HepG2 (cell line): ENCODE measurements around the gene NPAS2. TPM values are rescaled to one million over a fixed set of nuclear protein-coding genes. Genes with fewer than 3 reads are reported as not detected.

ENCODE experiments used
- ATF1 ChIP-seq: IDR thresholded peaks from 2 replicates; pipeline ENCODE4 v1.6.1; 2016; ENCODE audit warnings: mild to moderate bottlenecking, control low read depth
- CHCHD3 ChIP-seq: sonication (generic); formaldehyde crosslinking; IDR thresholded peaks from 2 replicates; pipeline ENCODE4 v1.8.0; 2022; ENCODE audit warnings: mild to moderate bottlenecking, missing genetic modification reagents, moderate library complexity
- ELF3 ChIP-seq: IDR thresholded peaks from 2 replicates; pipeline ENCODE4 v1.6.1; 2016; ENCODE audit warnings: missing genetic modification reagents, missing compliant biosample characterization
- GABPA ChIP-seq, 2 experiments: IDR thresholded peaks; 2 replicates each; pipeline ENCODE4 v1.6.1; 2011 to 2016; ENCODE audit warnings: low read depth in 2 of 2, low read length in 1 of 2, missing biosample characterization in 1 of 2, missing genetic modification characterization in 1 of 2
- GATAD2A ChIP-seq: IDR thresholded peaks from 2 replicates; pipeline ENCODE4 v1.6.1; 2016
- GFI1 ChIP-seq: sonication (generic); formaldehyde crosslinking; IDR thresholded peaks from 2 replicates; pipeline ENCODE4 v1.5.0; 2020; ENCODE audit warnings: missing genetic modification reagents, mild to moderate bottlenecking, borderline replicate concordance
- HNF4A ChIP-seq: sonication (generic); formaldehyde crosslinking; IDR thresholded peaks from 2 replicates; pipeline ENCODE4 v1.4.0; 2020; ENCODE audit warnings: missing genetic modification reagents
- HOXD1 ChIP-seq: sonication (generic); formaldehyde crosslinking; IDR thresholded peaks from 2 replicates; pipeline ENCODE4 v1.5.0; 2020; ENCODE audit warnings: missing genetic modification reagents
- IKZF5 ChIP-seq: IDR thresholded peaks from 2 replicates; pipeline ENCODE4 v1.6.1; 2018; ENCODE audit warnings: missing genetic modification reagents, mild to moderate bottlenecking, missing compliant biosample characterization
- KDM6A ChIP-seq: IDR thresholded peaks from 2 replicates; pipeline ENCODE4 v1.6.1; 2016; ENCODE audit warnings: low read depth
- MBD4 ChIP-seq: IDR thresholded peaks from 2 replicates; pipeline ENCODE4 v1.6.1; 2012; ENCODE audit warnings: low read length, inconsistent platforms, borderline replicate concordance
- MEIS2 ChIP-seq: sonication (generic); formaldehyde crosslinking; IDR thresholded peaks from 2 replicates; pipeline ENCODE4 v1.9.0; 2021; ENCODE audit warnings: mild to moderate bottlenecking, missing genetic modification reagents
- PLRG1 ChIP-seq: fragments of 450-650 bp; conservative IDR thresholded peaks from 2 replicates; pipeline ENCODE4 v1.6.1; 2016
- PPARG ChIP-seq: conservative IDR thresholded peaks from 2 replicates; pipeline ENCODE4 v1.6.1; 2016; ENCODE audit warnings: missing biosample characterization, missing genetic modification reagents
- RXRB ChIP-seq: IDR thresholded peaks from 2 replicates; pipeline ENCODE4 v1.6.1; 2016; ENCODE audit warnings: borderline replicate concordance, missing genetic modification reagents, missing compliant biosample characterization
- SALL2 ChIP-seq: sonication (generic); formaldehyde crosslinking; IDR thresholded peaks from 2 replicates; pipeline ENCODE4 v1.8.1; 2023; ENCODE audit warnings: mild to moderate bottlenecking, missing genetic modification reagents, inconsistent platforms
- SOX13 ChIP-seq, 3 experiments: fragments of 450-650 bp in 1 of 3; sonication (generic) in 1 of 3; formaldehyde crosslinking in 1 of 3; IDR thresholded peaks in 2 of 3; conservative IDR thresholded peaks in 1 of 3; 2 replicates each; pipeline versions ENCODE4 v1.5.0 to v1.6.1; 2016 to 2020; ENCODE audit warnings: antibody characterized with exemption in 1 of 3, mild to moderate bottlenecking in 1 of 3, missing compliant biosample characterization in 1 of 3, missing genetic modification reagents in 1 of 3, moderate library complexity in 1 of 3
- TFE3 ChIP-seq: IDR thresholded peaks from 2 replicates; pipeline ENCODE4 v1.6.1; 2016
- YEATS4 ChIP-seq: sonication (generic); formaldehyde crosslinking; IDR thresholded peaks from 2 replicates; pipeline ENCODE4 v1.4.0; 2020; ENCODE audit warnings: missing genetic modification reagents, borderline replicate concordance
- ZBTB43 ChIP-seq: sonication (generic); formaldehyde crosslinking; conservative IDR thresholded peaks from 2 replicates; pipeline ENCODE4 v1.4.0; 2020; ENCODE audit warnings: missing genetic modification reagents
- ZIK1 ChIP-seq: sonication (generic); formaldehyde crosslinking; IDR thresholded peaks from 2 replicates; pipeline ENCODE4 v1.5.0; 2020; ENCODE audit warnings: mild to moderate bottlenecking, low read depth, missing genetic modification reagents, borderline replicate concordance
- ZKSCAN8 ChIP-seq: IDR thresholded peaks from 2 replicates; pipeline ENCODE4 v1.6.1; 2016; ENCODE audit warnings: borderline replicate concordance, missing genetic modification reagents, missing compliant biosample characterization
- ZMYM2 ChIP-seq: sonication (generic); formaldehyde crosslinking; IDR thresholded peaks from 2 replicates; pipeline ENCODE4 v1.8.0; 2022; ENCODE audit warnings: mild to moderate bottlenecking, missing genetic modification reagents
- ZNF160 ChIP-seq: sonication (generic); formaldehyde crosslinking; IDR thresholded peaks from 2 replicates; pipeline ENCODE4 v1.8.0; 2022; ENCODE audit warnings: mild to moderate bottlenecking, inconsistent platforms, missing genetic modification reagents
- ZNF501 ChIP-seq: sonication (generic); formaldehyde crosslinking; IDR thresholded peaks from 2 replicates; pipeline ENCODE4 v1.5.1; 2020; ENCODE audit warnings: mild to moderate bottlenecking, moderate library complexity, missing genetic modification reagents
- ZNF775 ChIP-seq: sonication (generic); formaldehyde crosslinking; IDR thresholded peaks from 2 replicates; pipeline ENCODE4 v1.4.0; 2020; ENCODE audit warnings: missing genetic modification reagents, mild to moderate bottlenecking, moderate library complexity, borderline replicate concordance
- polyA plus RNA-seq, 8 experiments: library from polyadenylated mRNA; depleted of rRNA in 3 of 8; stranded (reverse) in 7 of 8; unstranded in 1 of 8; fragments of >200 nt; fragmentation: Illumina TruSeq in 4 of 8; extraction: Trizol in 4 of 8; gene quantifications; 2 replicates each; pipeline versions ENCODE4 v1.2.1 to v1.2.3, GENCODE V29; 2011 to 2016; ENCODE audit warnings: low read depth in 4 of 8, missing spikeins in 1 of 8, mixed read lengths in 1 of 8; ENCODE audit not compliant: insufficient read depth in 1 of 8
- total RNA-seq, 5 experiments: library from RNA; depleted of rRNA; stranded (reverse); fragments of >200 nt; fragmentation: Illumina TruSeq; extraction: Trizol; gene quantifications; 2 replicates each; pipeline ENCODE4 v1.2.3, GENCODE V29; 2016; ENCODE audit warnings: low read depth in 1 of 5

NPAS2 gene
- total and polyA plus RNA-seq, 2 of the 13 experiments (the other 11 are each of a cell fraction or from before 2014, with no cell fraction given), result 14.8 to 37.5 TPM

GRCh38 chr2:100870652-100871531 lies 51.0 kb downstream of the NPAS2 start (continued):
- TF ChIP-seq KDM6A, result 0 out of 2 replicates have a peak, but pooled peaks have one; percentile 16
- peak; percentile 97 for TF ChIP-seq HNF4A (CRISPR knock-in tag)
- peak; percentile 90 for TF ChIP-seq GATAD2A (CRISPR knock-in tag)
- TF ChIP-seq SALL2, result 0 out of 2 replicates have a peak, but pooled peaks have one; percentile 18
- 0 out of 2 replicates have a peak, but pooled peaks have one; percentile 19 for TF ChIP-seq ZNF501 (CRISPR knock-in tag)
- 0 out of 2 replicates have a peak, but pooled peaks have one; percentile 14 for TF ChIP-seq MEIS2 (CRISPR knock-in tag)
- TF ChIP-seq ZNF160 (CRISPR knock-in tag), result 0 out of 2 replicates have a peak, but pooled peaks have one; percentile 58
- peak; percentile 83 for TF ChIP-seq RXRB (CRISPR knock-in tag)
- peak; percentile 52; the same call in 1 of the 2 replicates for TF ChIP-seq IKZF5 (CRISPR knock-in tag)
- TF ChIP-seq HOXD1, result no peak
- peak; percentile 60 for TF ChIP-seq ZMYM2 (CRISPR knock-in tag)
- 0 out of 2 replicates have a peak, but pooled peaks have one; percentile 19 for TF ChIP-seq ZBTB43 (CRISPR knock-in tag)
- TF ChIP-seq YEATS4 (CRISPR knock-in tag), result peak; percentile 24; the same call in 1 of the 2 replicates
- no peak for TF ChIP-seq CHCHD3
- 0 out of 2 replicates have a peak, but pooled peaks have one; percentile 33 for TF ChIP-seq TFE3 (CRISPR knock-in tag)
- TF ChIP-seq PPARG (CRISPR knock-in tag), result 0 out of 2 replicates have a peak, but pooled peaks have one; percentile 45
- TF ChIP-seq SOX13 (IDR thresholded peaks at IDR 0.05), result peak; percentile 36; the same call in 1 of the 2 replicates
- peak in 1 of 2 experiments; percentile 65; a peak in 1 of 4 replicates for TF ChIP-seq SOX13 (CRISPR knock-in tag; conservative IDR thresholded peaks at IDR 0.05 in 1 of 2, IDR thresholded peaks at IDR 0.05 in 1 of 2)
- TF ChIP-seq ZKSCAN8, result peak; percentile 65
- TF ChIP-seq MBD4, result no peak
- TF ChIP-seq ZIK1 (CRISPR knock-in tag), result 0 out of 2 replicates have a peak, but pooled peaks have one; percentile 19
- TF ChIP-seq GFI1 (CRISPR knock-in tag), result peak; percentile 46; the same call in 1 of the 2 replicates
- no peak for TF ChIP-seq ZNF775 (CRISPR knock-in tag)
- TF ChIP-seq GABPA (IDR thresholded peaks at IDR 0.05; ENCODE audit: low read depth, low read length), result no peak
- no peak for TF ChIP-seq GABPA (CRISPR knock-in tag; IDR thresholded peaks at IDR 0.05; ENCODE audit: low read depth)
- no peak for TF ChIP-seq PLRG1
- TF ChIP-seq ATF1 (CRISPR knock-in tag), result no peak
- TF ChIP-seq ELF3 (CRISPR knock-in tag), result peak; percentile 77
